Liver (tissue), 9 donors: Measurements from ENCODE around the gene TNNI3. TPM values are rescaled to one million over a fixed set of nuclear protein-coding genes. Genes with fewer than 3 reads are reported as not detected.

Experiments used
- DNase-seq: peaks from one replicate; pipeline ENCODE4 v3.0.0-alpha.2; 2017; ENCODE audit warnings: low spot score
- H3K27ac ChIP-seq, 2 donors: one replicate each; pipeline ENCODE4 v1.7.0; 2013; ENCODE audit warnings: inconsistent platforms in 2 of 2, low read length in 2 of 2, control low read depth in 1 of 2, low read depth in 1 of 2, mild to moderate bottlenecking in 1 of 2
- H3K27me3 ChIP-seq, 4 donors: one replicate each; pipeline versions ENCODE4 v1.6.1 to v1.7.0; 2013; ENCODE audit warnings: low read length in 3 of 4, inconsistent platforms in 1 of 4, mild to moderate bottlenecking in 1 of 4, moderate library complexity in 1 of 4; ENCODE audit not compliant: control insufficient read depth in 4 of 4, insufficient read depth in 4 of 4
- H3K36me3 ChIP-seq, 4 donors: one replicate each; pipeline versions ENCODE4 v1.6.1 to v1.7.0; 2013; ENCODE audit warnings: low read length in 3 of 4, mild to moderate bottlenecking in 3 of 4, low read depth in 1 of 4, moderate library complexity in 1 of 4; ENCODE audit not compliant: control insufficient read depth in 4 of 4, insufficient read depth in 3 of 4
- H3K4me1 ChIP-seq, 4 donors: one replicate each; pipeline versions ENCODE4 v1.6.1 to v1.7.0; 2013; ENCODE audit warnings: low read length in 3 of 4, mild to moderate bottlenecking in 3 of 4, moderate library complexity in 1 of 4; ENCODE audit not compliant: control insufficient read depth in 4 of 4, insufficient read depth in 4 of 4
- H3K4me3 ChIP-seq, 3 donors: one replicate each; pipeline versions ENCODE4 v1.6.1 to v1.7.0; 2013; ENCODE audit warnings: low read length in 3 of 3, control low read depth in 1 of 3, low read depth in 1 of 3, mild to moderate bottlenecking in 1 of 3
- H3K9ac ChIP-seq, 2 donors: one replicate each; pipeline ENCODE4 v1.7.0; 2013; ENCODE audit warnings: low read length in 2 of 2, mild to moderate bottlenecking in 2 of 2, moderate library complexity in 2 of 2, control low read depth in 1 of 2, low read depth in 1 of 2
- H3K9me3 ChIP-seq, 4 donors: one replicate each; pipeline versions ENCODE4 v1.6.1 to v1.7.0; 2013; ENCODE audit warnings: low read length in 3 of 4; ENCODE audit not compliant: control insufficient read depth in 4 of 4
- CTCF ChIP-seq: fragments of 150-350 bp; IDR thresholded peaks from 2 replicates; pipeline ENCODE4 v1.5.1; 2017; ENCODE audit warnings: improper control_type of control experiment, low read depth, low read length; ENCODE audit not compliant: missing input control
- EGR1 ChIP-seq, 2 donors: IDR thresholded peaks; 2 replicates each; pipeline ENCODE4 v1.6.1; 2016 to 2018; ENCODE audit warnings: antibody characterized with exemption in 2 of 2, low read depth in 2 of 2
- FOXA1 ChIP-seq: IDR thresholded peaks from 2 replicates; pipeline ENCODE4 v1.6.1; 2016; ENCODE audit warnings: antibody characterized with exemption
- FOXA2 ChIP-seq: IDR thresholded peaks from 2 replicates; pipeline ENCODE4 v1.6.1; 2016; ENCODE audit warnings: antibody characterized with exemption
- GABPA ChIP-seq, 2 donors: IDR thresholded peaks in 1 of 2; conservative IDR thresholded peaks in 1 of 2; 2 replicates each; pipeline ENCODE4 v1.6.1; 2016; ENCODE audit warnings: antibody characterized with exemption in 2 of 2, mild to moderate bottlenecking in 1 of 2, moderate library complexity in 1 of 2
- HNF4A ChIP-seq, 2 donors: conservative IDR thresholded peaks; 2 replicates each; pipeline ENCODE4 v1.6.1; 2016; ENCODE audit warnings: antibody characterized with exemption in 2 of 2, mild to moderate bottlenecking in 2 of 2
- HNF4G ChIP-seq: IDR thresholded peaks from 2 replicates; pipeline ENCODE4 v1.6.1; 2016; ENCODE audit warnings: antibody characterized with exemption
- JUND ChIP-seq, 2 donors: IDR thresholded peaks; 2 replicates each; pipeline ENCODE4 v1.6.1; 2016; ENCODE audit warnings: antibody characterized with exemption in 2 of 2
- MAX ChIP-seq: IDR thresholded peaks from 2 replicates; pipeline ENCODE4 v1.6.1; 2016; ENCODE audit warnings: antibody characterized with exemption
- NR2F2 ChIP-seq: IDR thresholded peaks from 2 replicates; pipeline ENCODE4 v1.6.1; 2016; ENCODE audit warnings: antibody characterized with exemption
- RAD21 ChIP-seq, 2 donors: IDR thresholded peaks; 2 replicates each; pipeline ENCODE4 v1.6.1; 2016; ENCODE audit warnings: antibody characterized with exemption in 2 of 2, mild to moderate bottlenecking in 2 of 2
- REST ChIP-seq: IDR thresholded peaks from 2 replicates; pipeline ENCODE4 v1.6.1; 2016; ENCODE audit warnings: antibody characterized with exemption, mild to moderate bottlenecking
- RXRA ChIP-seq, 2 donors: IDR thresholded peaks; 2 replicates each; pipeline ENCODE4 v1.6.1; 2017 to 2018; ENCODE audit warnings: antibody characterized with exemption in 2 of 2, mild to moderate bottlenecking in 1 of 2
- SP1 ChIP-seq: IDR thresholded peaks from 2 replicates; pipeline ENCODE4 v1.6.1; 2018; ENCODE audit warnings: antibody characterized with exemption, mild to moderate bottlenecking
- TAF1 ChIP-seq: conservative IDR thresholded peaks from 2 replicates; pipeline ENCODE4 v1.6.1; 2016; ENCODE audit warnings: antibody characterized with exemption, mild to moderate bottlenecking
- YY1 ChIP-seq: IDR thresholded peaks from 2 replicates; pipeline ENCODE4 v1.6.1; 2016; ENCODE audit warnings: antibody characterized with exemption, mild to moderate bottlenecking
- ZBTB33 ChIP-seq: IDR thresholded peaks from 2 replicates; pipeline ENCODE4 v1.6.1; 2016; ENCODE audit warnings: antibody characterized with exemption
- WGBS: extraction: QIAGEN DNeasy Blood & Tissue Kit; methylation state at CpG from one replicate; pipeline ENCODE4 v1.1.7; 2013; 5-methylcytosine and 5-hydroxymethylcytosine counted together
- polyA plus RNA-seq, 2 donors: library from polyadenylated mRNA; stranded (reverse) in 1 of 2; unstranded in 1 of 2; fragments of 200-250 nt in 1 of 2; fragments of >200 nt in 1 of 2; fragmentation: Nextera tagmentation in 1 of 2; extraction: Ambion mirVana in 1 of 2; gene quantifications; one replicate each; pipeline versions ENCODE4 v1.2.1 to v1.2.3, GENCODE V29; 2013 to 2015
- total RNA-seq, 2 donors: library from RNA; depleted of rRNA; stranded (reverse); fragments of >200 nt; gene quantifications; one replicate each; pipeline ENCODE4 v1.2.3, GENCODE V29; 2014
- TF ChIP-seq, protein P1 (sequence below): IDR thresholded peaks from 2 replicates; pipeline ENCODE4 v1.6.1; 2016; ENCODE audit warnings: antibody characterized with exemption
- donor health status: healthy.
- donor health status: healthy.
- donor health status: healthy.
- donor health status: healthy.
- donor health status: healthy.

Gene TNNI3
- total and polyA plus RNA-seq, 4 donors: not detected

- DNase-seq: no peak
- Histone ChIP-seq H3K36me3 (peaks cover 0 to 23% (median 7%) of the 10 kb centered on the region in 4 donors), H3K9ac (no peak overlapping the region), H3K4me3 (no peak overlapping the region), H3K27ac (no peak overlapping the region), H3K9me3 (no peaks in the 10 kb centered on the region), H3K27me3 (no peaks in the 10 kb centered on the region), H3K4me1 (peaks cover 4 to 36% (median 26%) of the 10 kb centered on the region in 4 donors)
- 72% methylated on average over 12 of the region's 12 CpGs for WGBS
- no peak for TF ChIP-seq CTCF
- no peak for TF ChIP-seq JUND (IDR thresholded peaks at IDR 0.05)
- TF ChIP-seq SP1: peak; percentile 29
- TF ChIP-seq GABPA (IDR thresholded peaks at IDR 0.05 in 1 of 2, conservative IDR thresholded peaks at IDR 0.05 in 1 of 2): no peak
- no peak for TF ChIP-seq RAD21 (IDR thresholded peaks at IDR 0.05)
- TF ChIP-seq HNF4A (conservative IDR thresholded peaks at IDR 0.05): no peak
Measured at GRCh38 chr19:55113570-55114039, 43.9 kb downstream of the TNNI3 start.

- Histone ChIP-seq H3K4me1 (peaks cover 3 to 32% (median 21%) of the 10 kb centered on the region in 4 donors), H3K36me3 (peaks cover 0 to 23% (median 7%) of the 10 kb centered on the region in 4 donors), H3K9me3 (no peaks in the 10 kb centered on the region), H3K4me3 (no peak overlapping the region), H3K27me3 (no peaks in the 10 kb centered on the region), H3K9ac (no peak overlapping the region), H3K27ac (no peak overlapping the region)
- WGBS: 85% methylated on average over 23 of the region's 23 CpGs
- no peak for TF ChIP-seq RAD21 (IDR thresholded peaks at IDR 0.05)
- no peak for TF ChIP-seq GABPA (IDR thresholded peaks at IDR 0.05 in 1 of 2, conservative IDR thresholded peaks at IDR 0.05 in 1 of 2)
- no peak for TF ChIP-seq MAX
- TF ChIP-seq HNF4A (conservative IDR thresholded peaks at IDR 0.05): no peak
- TF ChIP-seq FOXA2: no peak
- no peak for TF ChIP-seq RXRA (IDR thresholded peaks at IDR 0.05)
- no peak for TF ChIP-seq HNF4G
- no peak for TF ChIP-seq JUND (IDR thresholded peaks at IDR 0.05)
- no peak for TF ChIP-seq CTCF
- no peak for TF ChIP-seq TAF1
- no peak for TF ChIP-seq NR2F2
- TF ChIP-seq EGR1 (IDR thresholded peaks at IDR 0.05; ENCODE audit: low read depth in 2 of 2): no peak
- TF ChIP-seq REST: no peak
- no peak for TF ChIP-seq SP1
- TF ChIP-seq, protein P1, sequence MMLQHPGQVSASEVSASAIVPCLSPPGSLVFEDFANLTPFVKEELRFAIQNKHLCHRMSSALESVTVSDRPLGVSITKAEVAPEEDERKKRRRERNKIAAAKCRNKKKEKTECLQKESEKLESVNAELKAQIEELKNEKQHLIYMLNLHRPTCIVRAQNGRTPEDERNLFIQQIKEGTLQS: no peak
- no peak for TF ChIP-seq ZBTB33
- TF ChIP-seq FOXA1: no peak
- no peak for TF ChIP-seq YY1
- DNase-seq: no peak
Measured at GRCh38 chr19:55112777-55113569, 44.6 kb downstream of the TNNI3 start.
